HG02588 (cell line): ENCODE results near the gene ARHGAP26.
A peak's percentile ranks its signal among the peaks of the same experiment; 100 is the strongest.
"Not testable (repeated sequence)": the region's sequence is repeated elsewhere in the genome, so short reads cannot be mapped to it uniquely, and the experiment has no call there.

Source experiments
- ATAC-seq: cut with Tn5 transposase; IDR thresholded peaks from one replicate; pipeline ENCODE4 v1.9.1; 2021; ENCODE audit warnings: mild to moderate bottlenecking, moderate library complexity; ENCODE audit not compliant: unreplicated experiment

The ARHGAP26 gene

GRCh38 chr5:143101725-143102386 lies 331.7 kb downstream of the ARHGAP26 start:
- ATAC-seq, result no peak

GRCh38 chr5:143102411-143102810 lies 332.2 kb downstream of the ARHGAP26 start:
- ATAC-seq, result no peak

- ATAC-seq, result no peak
Observed at GRCh38 chr5:143105216-143105905, 335.2 kb downstream of the ARHGAP26 start.

- ATAC-seq, result no peak
Observed at GRCh38 chr5:143106174-143106573, 336.0 kb downstream of the ARHGAP26 start.

GRCh38 chr5:143108498-143109128 lies 338.4 kb downstream of the ARHGAP26 start:
- ATAC-seq, result no peak

GRCh38 chr5:143110591-143110990 lies 340.4 kb downstream of the ARHGAP26 start:
- no peak for ATAC-seq

- ATAC-seq, result no peak
Observed at GRCh38 chr5:143111799-143112198, 341.6 kb downstream of the ARHGAP26 start.

- peak; percentile 48 for ATAC-seq
Observed at GRCh38 chr5:143113461-143113860, 343.3 kb downstream of the ARHGAP26 start.

GRCh38 chr5:143114481-143114880 lies 344.3 kb downstream of the ARHGAP26 start:
- no peak for ATAC-seq

- no peak for ATAC-seq
Observed at GRCh38 chr5:143115381-143115780, 345.2 kb downstream of the ARHGAP26 start.

GRCh38 chr5:143116814-143117213 lies 346.6 kb downstream of the ARHGAP26 start:
- ATAC-seq, result no peak

- no peak for ATAC-seq
Observed at GRCh38 chr5:143117821-143118220, 347.6 kb downstream of the ARHGAP26 start.

GRCh38 chr5:143118222-143118621 lies 348.0 kb downstream of the ARHGAP26 start:
- no peak for ATAC-seq

GRCh38 chr5:143118818-143119217 lies 348.6 kb downstream of the ARHGAP26 start:
- not testable (repeated sequence) for ATAC-seq

GRCh38 chr5:143119291-143119769 lies 349.2 kb downstream of the ARHGAP26 start:
- ATAC-seq, result peak; percentile 39

GRCh38 chr5:143119881-143120341 lies 349.7 kb downstream of the ARHGAP26 start:
- no peak for ATAC-seq

GRCh38 chr5:143120460-143121134 lies 350.4 kb downstream of the ARHGAP26 start:
- no peak for ATAC-seq

GRCh38 chr5:143121135-143121475 lies 350.9 kb downstream of the ARHGAP26 start:
- no peak for ATAC-seq

- ATAC-seq, result no peak
Observed at GRCh38 chr5:143124593-143124992, 354.4 kb downstream of the ARHGAP26 start.

GRCh38 chr5:143126174-143127019 lies 356.2 kb downstream of the ARHGAP26 start:
- no peak for ATAC-seq
